C1 segment of cervical spinal cord (tissue), 14 donors: Measurements from ENCODE around the gene CR2.
A peak's percentile ranks its signal among the peaks of the same experiment; 100 is the strongest.
"Not testable (repeated sequence)": the region's sequence is repeated elsewhere in the genome, so short reads cannot be mapped to it uniquely, and the experiment has no call there.

Experiments
- DNase-seq, 14 donors: peaks; one replicate each; lab custom pipeline; 2025; lab: John Stamatoyannopoulos, UW

The CR2 gene

GRCh38 chr1:207454046-207454964, at the start of gene CR2:
Gene CR2 (plus strand): TSS chr1:207454328. CDS start chr1:207454419, 91 bp downstream.
- DNase-seq, result peak in 2 of 14 donors; percentile 5 to 13

GRCh38 chr1:207404849-207405525, 49.1 kb upstream of the CR2 start:
- DNase-seq, result peak in 1 of 14 donors; percentile 2

- no peak for DNase-seq
Measured at GRCh38 chr1:207405814-207406213, 48.3 kb upstream of the CR2 start.

- no peak for DNase-seq
Measured at GRCh38 chr1:207407655-207408260, 46.4 kb upstream of the CR2 start.

- no peak for DNase-seq
Measured at GRCh38 chr1:207412845-207413244, 41.3 kb upstream of the CR2 start.

GRCh38 chr1:207414606-207415108, 39.5 kb upstream of the CR2 start:
- no peak for DNase-seq

GRCh38 chr1:207417076-207417475, 37.1 kb upstream of the CR2 start:
- DNase-seq, result no peak

- no peak for DNase-seq
Measured at GRCh38 chr1:207418351-207418750, 35.8 kb upstream of the CR2 start.

- no peak for DNase-seq
Measured at GRCh38 chr1:207420109-207420508, 34.0 kb upstream of the CR2 start.

GRCh38 chr1:207421078-207421477, 33.0 kb upstream of the CR2 start:
- no peak for DNase-seq

GRCh38 chr1:207423560-207424292, 30.4 kb upstream of the CR2 start:
- DNase-seq, result no peak

- no peak for DNase-seq
Measured at GRCh38 chr1:207424570-207425131, 29.5 kb upstream of the CR2 start.

- DNase-seq, result no peak
Measured at GRCh38 chr1:207427832-207428585, 26.1 kb upstream of the CR2 start.

- DNase-seq, result no peak
Measured at GRCh38 chr1:207428783-207429182, 25.3 kb upstream of the CR2 start.

- DNase-seq, result no peak
Measured at GRCh38 chr1:207429963-207430362, 24.2 kb upstream of the CR2 start.

GRCh38 chr1:207430602-207431001, 23.5 kb upstream of the CR2 start:
- DNase-seq, result no peak

- DNase-seq, result no peak
Measured at GRCh38 chr1:207431508-207431907, 22.6 kb upstream of the CR2 start.

GRCh38 chr1:207433435-207433834, 20.7 kb upstream of the CR2 start:
- no peak for DNase-seq

GRCh38 chr1:207436746-207437145, 17.4 kb upstream of the CR2 start:
- not testable (repeated sequence) for DNase-seq

- no peak for DNase-seq
Measured at GRCh38 chr1:207440626-207441025, 13.5 kb upstream of the CR2 start.
